ENCODE data around the gene PLA2G6. TPM values are rescaled to one million over a fixed set of nuclear protein-coding genes. Genes with fewer than 3 reads are reported as not detected.

PLA2G6 gene
- total RNA-seq, 1 experiment from 2014 or later = 24.1 TPM

DNA sequence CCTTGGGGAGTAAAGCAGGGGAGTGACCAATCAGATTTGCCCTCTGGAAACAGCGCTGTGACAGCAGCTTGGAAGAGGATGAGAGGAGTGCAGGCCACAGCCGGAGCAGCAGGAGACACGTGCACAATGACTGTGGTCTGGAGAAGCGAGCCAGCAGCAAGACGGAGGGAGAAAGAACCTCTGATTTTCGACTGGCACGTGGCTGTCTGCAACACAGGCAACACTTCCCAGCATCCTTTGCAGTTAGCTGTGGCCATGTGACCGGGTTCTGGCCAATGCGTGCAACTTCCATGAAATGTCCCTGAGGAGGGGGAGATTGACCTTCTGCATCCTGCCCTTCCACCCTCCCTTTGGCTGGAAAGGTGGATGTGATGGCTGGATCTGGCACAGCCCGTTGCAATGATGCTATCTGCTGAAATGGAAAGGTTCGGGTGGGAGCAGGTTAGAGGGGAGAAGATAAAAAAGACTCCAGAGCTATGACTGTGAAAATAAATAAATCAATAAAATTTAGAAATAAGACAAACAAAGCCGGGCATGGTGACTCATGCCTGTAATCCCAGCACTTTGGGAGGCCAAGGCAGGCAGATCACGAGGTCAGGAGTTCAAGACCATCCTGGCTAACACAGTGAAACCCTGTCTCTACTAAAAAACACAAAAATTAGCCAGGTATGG, 15.6 kb downstream of the PLA2G6 start:
- Histone ChIP-seq H2BK20ac (ENCODE audit: low read depth, low read length, poor library complexity, severe bottlenecking) (no peak overlapping the region), H3K14ac (ENCODE audit: insufficient read depth, low read length) (no peak overlapping the region), H3K4ac (ENCODE audit: low read depth, low read length) (no peak overlapping the region), H4K20me1 (ENCODE audit: control insufficient read depth, insufficient read depth, insufficient read length) (no peaks in the 10 kb centered on the region), H3K18ac (ENCODE audit: insufficient read length, low read depth, low read length) (no peak overlapping the region), H3K79me1 (ENCODE audit: insufficient read depth, low read depth, low read length, poor library complexity, severe bottlenecking) (no peaks in the 10 kb centered on the region), H3T11ph (ENCODE audit: low read length) (no peak overlapping the region), H4K8ac (replicated peaks; ENCODE audit: insufficient read length, low read depth, low read length) (no peak overlapping the region), H3K9ac (ENCODE audit: extremely low read depth, insufficient read length, low read length) (no peak overlapping the region), H3K56ac (ENCODE audit: insufficient read length, low read depth, low read length) (no peak overlapping the region), H2BK12ac (ENCODE audit: insufficient read length, low read depth, low read length) (no peak overlapping the region), H2BK15ac (ENCODE audit: low read depth, low read length) (no peak overlapping the region), H3K23me2 (ENCODE audit: insufficient read length, low read depth, low read length, poor library complexity, severe bottlenecking) (no peaks in the 10 kb centered on the region), H4K91ac (ENCODE audit: insufficient read length, low read depth, low read length) (no peak overlapping the region), H3K4me1 (ENCODE audit: insufficient read depth, low read length) (no peaks in the 10 kb centered on the region), H4K5ac (ENCODE audit: insufficient read length, low read depth, low read length) (no peak overlapping the region), H3K79me2 (ENCODE audit: insufficient read depth, low read length) (no peaks in the 10 kb centered on the region), H3K4me2 (ENCODE audit: insufficient read depth, insufficient read length, low read length) (no peak overlapping the region), H3K9me3 (ENCODE audit: control insufficient read depth, low read depth, low read length) (no peaks in the 10 kb centered on the region), H3K23ac (ENCODE audit: insufficient read length, low read depth, low read length) (no peak overlapping the region), H2AK5ac (ENCODE audit: insufficient read length, low read length) (no peak overlapping the region), H2BK5ac (ENCODE audit: insufficient read length, low read length) (no peak overlapping the region), H2BK120ac (ENCODE audit: low read depth, low read length, poor library complexity, severe bottlenecking) (no peak overlapping the region), H3K27ac (ENCODE audit: insufficient read length, low read depth, low read length) (no peak overlapping the region), H2AFZ (ENCODE audit: low read length) (no peak overlapping the region), H3K27me3 (ENCODE audit: insufficient read depth, low read length) (no peaks in the 10 kb centered on the region)
- no peak overlapping the region for H3K4me3 Mint-ChIP-seq
- DNase-seq = no peak
- H3K27ac Mint-ChIP-seq = no peak overlapping the region; a peak in 1 of 7 replicates
- H3K4me1 Mint-ChIP-seq = peaks cover 2 to 6% of the 10 kb centered on the region in 2 experiments; a peak in 1 of 4 replicates
- H3K27me3 Mint-ChIP-seq (ENCODE audit: low read depth) = no peaks in the 10 kb centered on the region
- H3K9me3 Mint-ChIP-seq = no peaks in the 10 kb centered on the region
- TF ChIP-seq CTCF (conservative IDR thresholded peaks at IDR 0.05) = no peak
- peaks cover 15 to 36% (median 24%) of the 10 kb centered on the region in 3 experiments; a peak in 6 of 7 replicates for H3K36me3 Mint-ChIP-seq (ENCODE audit: insufficient read depth in 1 of 3, low read depth in 3 of 3)
- no CpG with 5 or more reads among the region's 13 CpGs for WGBS (ENCODE audit: extremely low coverage, insufficient read length, low lambda C conversion rate)

All from H9 (cell line).